ENCODE measurements around the gene FARP1.

The FARP1 gene

DNA sequence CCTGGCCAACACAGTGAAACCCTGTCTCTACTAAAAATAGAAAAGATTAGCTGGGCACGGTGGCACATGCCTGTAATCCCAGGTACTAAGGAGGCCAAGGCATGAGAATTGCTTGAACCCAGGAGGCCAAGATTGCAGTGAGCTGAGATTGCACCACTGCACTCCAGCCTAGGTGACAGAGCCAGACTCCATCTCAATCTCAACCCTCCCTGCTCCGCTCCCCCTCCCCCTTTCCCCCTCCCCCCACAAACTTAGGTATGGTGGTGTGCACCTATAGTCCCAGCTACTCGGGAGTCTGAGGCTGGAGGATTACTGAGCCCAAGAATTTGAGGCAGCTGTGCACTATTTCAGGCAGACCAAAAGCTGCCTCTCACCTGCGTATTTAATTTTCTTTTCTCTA lies 55.8 kb downstream of the FARP1 start:
- no peak for DNase-seq (ENCODE audit: low read depth)
- H3K4me3 ChIP-seq (ENCODE audit: low read depth, low read length): no peak overlapping the region
- TF ChIP-seq, protein P1, sequence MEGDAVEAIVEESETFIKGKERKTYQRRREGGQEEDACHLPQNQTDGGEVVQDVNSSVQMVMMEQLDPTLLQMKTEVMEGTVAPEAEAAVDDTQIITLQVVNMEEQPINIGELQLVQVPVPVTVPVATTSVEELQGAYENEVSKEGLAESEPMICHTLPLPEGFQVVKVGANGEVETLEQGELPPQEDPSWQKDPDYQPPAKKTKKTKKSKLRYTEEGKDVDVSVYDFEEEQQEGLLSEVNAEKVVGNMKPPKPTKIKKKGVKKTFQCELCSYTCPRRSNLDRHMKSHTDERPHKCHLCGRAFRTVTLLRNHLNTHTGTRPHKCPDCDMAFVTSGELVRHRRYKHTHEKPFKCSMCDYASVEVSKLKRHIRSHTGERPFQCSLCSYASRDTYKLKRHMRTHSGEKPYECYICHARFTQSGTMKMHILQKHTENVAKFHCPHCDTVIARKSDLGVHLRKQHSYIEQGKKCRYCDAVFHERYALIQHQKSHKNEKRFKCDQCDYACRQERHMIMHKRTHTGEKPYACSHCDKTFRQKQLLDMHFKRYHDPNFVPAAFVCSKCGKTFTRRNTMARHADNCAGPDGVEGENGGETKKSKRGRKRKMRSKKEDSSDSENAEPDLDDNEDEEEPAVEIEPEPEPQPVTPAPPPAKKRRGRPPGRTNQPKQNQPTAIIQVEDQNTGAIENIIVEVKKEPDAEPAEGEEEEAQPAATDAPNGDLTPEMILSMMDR (IDR thresholded peaks at IDR 0.05; ENCODE audit: control insufficient read depth, extremely low read depth, insufficient read depth): no peak

DNA sequence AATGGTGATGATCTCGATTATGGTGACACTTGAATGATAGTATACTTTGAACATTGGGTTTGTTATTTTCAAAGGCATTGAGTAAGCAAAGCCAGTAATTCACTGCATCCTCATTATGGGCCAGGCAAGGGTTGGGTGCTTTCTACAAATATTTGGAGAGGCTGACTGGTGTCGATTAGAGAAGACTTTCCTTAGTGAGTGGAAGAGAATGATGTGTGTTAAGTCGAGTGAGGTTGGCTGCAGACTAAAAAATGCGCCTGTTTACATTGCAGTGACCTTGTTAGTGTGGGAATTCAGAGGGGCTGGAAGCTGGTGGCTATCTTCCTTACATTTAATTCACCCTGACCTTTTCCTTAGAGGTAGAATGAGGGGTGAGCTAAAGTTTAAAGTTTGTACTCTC lies 56.6 kb downstream of the FARP1 start:
- H3K4me3 ChIP-seq (ENCODE audit: low read depth, low read length): no peak overlapping the region
- DNase-seq (ENCODE audit: low read depth): no peak
- TF ChIP-seq, protein P1 (IDR thresholded peaks at IDR 0.05; ENCODE audit: control insufficient read depth, extremely low read depth, insufficient read depth): no peak

DNA sequence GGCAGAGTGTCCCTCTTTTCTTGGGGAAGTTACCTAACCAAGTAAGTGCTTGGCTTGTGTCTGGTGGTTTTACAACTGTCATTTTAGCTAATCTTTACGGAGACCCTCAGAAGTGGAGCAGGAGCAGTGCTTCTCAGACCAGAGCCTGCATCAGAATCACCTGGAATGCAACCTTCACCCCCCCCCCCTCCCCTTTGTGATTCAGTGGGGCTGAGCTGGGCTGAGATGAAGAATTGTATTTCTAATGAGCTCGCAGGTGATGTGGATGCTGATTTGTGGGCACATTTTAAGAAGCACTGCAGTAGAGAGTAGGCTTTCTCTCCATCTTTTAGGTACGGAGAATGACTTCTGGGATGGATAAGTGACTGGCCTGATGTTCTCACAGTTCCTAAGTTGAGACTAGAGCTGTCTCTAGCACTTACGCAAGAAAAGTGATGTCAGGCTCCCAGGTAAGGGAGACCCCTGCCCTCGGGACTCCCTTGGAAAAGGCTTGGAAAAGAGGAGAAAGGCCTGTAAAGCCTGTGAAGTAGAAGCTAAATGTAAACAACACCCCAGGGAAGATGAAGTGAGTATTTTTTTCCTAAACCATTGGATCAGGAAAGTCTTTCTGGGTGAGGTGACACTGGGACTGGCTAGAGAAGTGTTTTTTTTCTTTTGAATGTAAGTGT lies 57.5 kb downstream of the FARP1 start:
- no peak overlapping the region for H3K4me3 ChIP-seq (ENCODE audit: low read depth, low read length)
- TF ChIP-seq, protein P1 (IDR thresholded peaks at IDR 0.05; ENCODE audit: control insufficient read depth, extremely low read depth, insufficient read depth): no peak
- no peak for DNase-seq (ENCODE audit: low read depth)

DNA sequence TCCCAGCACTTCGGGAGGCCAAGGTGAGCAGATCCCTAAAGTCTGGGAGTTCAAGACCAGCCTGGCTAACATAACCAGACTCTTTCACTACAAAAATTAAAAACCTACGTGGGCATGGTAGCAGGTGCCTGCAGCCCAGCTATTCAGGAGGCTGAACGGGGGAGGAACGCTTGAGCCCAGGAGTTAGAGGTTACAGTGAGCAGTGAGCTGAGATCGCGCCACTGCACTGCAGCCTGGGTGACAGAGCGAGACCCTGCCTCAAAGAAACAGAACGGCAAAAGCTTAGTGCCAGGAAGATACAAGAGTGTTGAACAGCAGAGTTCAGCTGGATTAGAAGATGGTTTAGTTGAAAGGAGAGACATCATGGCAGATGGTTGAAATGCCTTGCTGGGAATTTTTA lies 58.3 kb downstream of the FARP1 start:
- DNase-seq (ENCODE audit: low read depth): no peak
- H3K4me3 ChIP-seq (ENCODE audit: low read depth, low read length): no peak overlapping the region
- TF ChIP-seq, protein P1 (IDR thresholded peaks at IDR 0.05; ENCODE audit: control insufficient read depth, extremely low read depth, insufficient read depth): no peak

DNA sequence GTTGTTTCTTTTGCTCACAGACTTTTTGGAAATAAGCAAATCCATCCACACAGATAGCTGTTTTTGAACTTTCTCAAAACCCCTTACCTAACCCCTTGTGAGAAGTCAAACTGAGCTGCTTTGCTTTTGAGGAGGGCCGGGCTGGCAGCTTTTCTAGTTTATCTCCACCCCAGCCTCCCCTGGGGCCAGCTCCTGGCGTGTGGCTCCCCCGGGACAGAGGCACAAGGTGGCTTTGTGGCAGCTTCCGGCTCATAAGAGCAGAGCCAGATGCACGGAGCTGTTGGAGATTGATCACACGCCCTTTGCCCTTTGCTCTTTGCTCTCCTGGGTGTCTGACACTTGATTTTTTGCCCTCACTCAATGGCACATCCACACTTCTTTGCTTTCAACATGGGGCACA lies 59.1 kb downstream of the FARP1 start:
- TF ChIP-seq, protein P1 (IDR thresholded peaks at IDR 0.05; ENCODE audit: control insufficient read depth, extremely low read depth, insufficient read depth): no peak
- DNase-seq (ENCODE audit: low read depth): no peak
- no peak overlapping the region for H3K4me3 ChIP-seq (ENCODE audit: low read depth, low read length)

DNA sequence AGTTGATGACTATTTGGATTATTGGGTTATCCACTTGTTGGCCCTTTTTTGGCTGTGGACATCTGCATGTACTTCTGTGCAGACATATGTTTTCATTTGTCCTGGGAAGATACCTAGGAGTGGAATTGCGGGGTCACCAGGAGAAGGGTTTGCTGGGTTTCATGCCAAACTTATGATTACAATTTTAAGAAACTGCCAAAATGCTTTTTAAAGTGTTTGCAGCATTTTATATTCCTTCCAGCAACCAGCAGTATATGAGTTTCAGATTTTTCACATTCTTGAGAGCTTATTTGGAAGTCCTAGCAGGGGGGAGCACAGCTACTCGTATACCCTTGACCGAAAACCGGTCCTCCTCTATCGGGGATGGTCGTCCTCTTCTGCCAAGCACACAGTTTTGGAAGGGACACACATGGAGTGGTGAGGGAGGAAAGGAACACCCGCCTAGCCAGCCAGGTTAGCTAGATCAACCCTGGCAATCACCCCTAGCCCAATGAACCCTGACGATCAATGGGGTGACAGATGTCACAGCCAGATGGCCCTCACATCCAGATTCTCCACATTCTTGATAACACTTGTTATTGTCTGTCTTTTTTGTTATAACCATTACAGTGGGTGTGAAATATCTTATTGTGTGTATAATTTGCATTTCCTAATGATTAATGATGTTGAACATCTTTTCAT lies 60.9 kb downstream of the FARP1 start:
- DNase-seq (ENCODE audit: low read depth): no peak
- no peak overlapping the region for H3K4me3 ChIP-seq (ENCODE audit: low read depth, low read length)
- TF ChIP-seq, protein P1 (IDR thresholded peaks at IDR 0.05; ENCODE audit: control insufficient read depth, extremely low read depth, insufficient read depth): no peak

Measured in LNCaP clone FGC (cell line).